NCI-H2196 treated with DMSO at 0.1 percent for 48 hours (cell line): ENCODE results near the gene CALN1.
A peak's percentile ranks its signal among the peaks of the same experiment; 100 is the strongest.
"Not testable (repeated sequence)": the region's sequence is repeated elsewhere in the genome, so short reads cannot be mapped to it uniquely, and the experiment has no call there.

Source experiments
- DNase-seq: peaks from one replicate; lab custom pipeline; 2025; ENCODE audit not compliant: unreplicated experiment; lab: John Stamatoyannopoulos, UW

CALN1 gene

GRCh38 chr7:71761336-71761735 lies 650.8 kb downstream of the CALN1 start:
- no peak for DNase-seq

- no peak for DNase-seq
Observed at GRCh38 chr7:71754828-71755227, 657.3 kb downstream of the CALN1 start.

- DNase-seq: no peak
Observed at GRCh38 chr7:71753956-71754664, 658.0 kb downstream of the CALN1 start.

DNA sequence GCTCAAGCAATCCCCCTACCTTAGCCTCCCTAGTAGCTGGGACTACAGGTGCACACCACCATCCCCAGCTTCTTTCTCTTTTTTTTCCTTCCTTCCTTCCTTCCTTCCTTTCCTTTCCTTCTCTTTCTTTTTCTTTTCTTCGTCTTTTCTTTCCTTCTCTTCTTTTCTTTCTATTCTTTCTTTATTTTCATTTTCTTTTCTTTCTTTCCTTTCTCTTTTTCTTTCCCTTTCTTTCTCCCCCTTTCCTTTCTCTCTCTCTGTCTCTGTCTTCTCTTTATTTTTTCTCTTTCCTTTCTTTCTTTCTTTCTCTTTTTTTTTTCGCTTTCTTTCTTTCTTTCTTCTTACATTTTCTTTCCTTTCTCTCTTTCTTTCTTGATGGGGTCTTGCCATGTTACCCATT lies 658.9 kb downstream of the CALN1 start:
- no peak for DNase-seq

- no peak for DNase-seq
Observed at GRCh38 chr7:71752171-71752935, 659.8 kb downstream of the CALN1 start.

DNA sequence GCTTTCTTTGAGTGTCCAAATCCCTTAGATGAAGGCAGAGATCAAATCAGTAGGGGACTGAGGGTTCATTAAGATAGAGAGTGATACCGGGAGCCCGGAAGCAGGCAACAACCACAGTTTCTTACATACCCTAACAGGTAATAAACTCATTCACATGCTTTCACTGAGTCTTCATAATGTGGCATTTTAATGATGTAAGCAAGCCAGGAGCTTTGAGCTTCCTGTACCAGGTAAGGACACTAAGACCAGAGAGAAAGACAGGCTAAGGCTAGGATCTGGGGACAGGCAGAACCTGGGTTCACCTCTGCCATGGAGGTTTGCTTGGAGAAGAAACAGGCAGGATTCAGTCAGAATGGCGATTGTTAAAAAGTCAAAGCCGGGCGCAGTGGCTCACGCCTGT lies 661.8 kb downstream of the CALN1 start:
- no peak for DNase-seq

DNA sequence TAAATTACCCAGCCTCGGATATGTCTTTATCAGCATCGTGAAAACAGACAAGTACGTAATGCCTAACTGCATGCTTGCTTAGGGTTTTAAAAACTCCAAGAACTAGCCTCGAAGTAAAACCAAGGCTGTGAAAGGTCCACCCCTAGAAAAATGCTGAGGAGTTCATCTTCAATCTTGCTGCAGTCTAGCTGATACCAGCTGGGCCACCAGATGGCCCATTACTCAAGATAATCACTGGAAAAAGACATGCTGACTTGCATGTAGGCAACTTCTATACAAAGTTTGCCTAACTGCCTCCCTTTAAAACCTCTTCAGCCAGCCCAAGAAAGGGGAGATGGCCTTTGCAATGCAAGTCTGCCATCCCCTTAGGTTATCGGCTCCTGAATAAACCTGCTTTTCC lies 666.1 kb downstream of the CALN1 start:
- no peak for DNase-seq

- DNase-seq: no peak
Observed at GRCh38 chr7:71740174-71740560, 672.0 kb downstream of the CALN1 start.

DNA sequence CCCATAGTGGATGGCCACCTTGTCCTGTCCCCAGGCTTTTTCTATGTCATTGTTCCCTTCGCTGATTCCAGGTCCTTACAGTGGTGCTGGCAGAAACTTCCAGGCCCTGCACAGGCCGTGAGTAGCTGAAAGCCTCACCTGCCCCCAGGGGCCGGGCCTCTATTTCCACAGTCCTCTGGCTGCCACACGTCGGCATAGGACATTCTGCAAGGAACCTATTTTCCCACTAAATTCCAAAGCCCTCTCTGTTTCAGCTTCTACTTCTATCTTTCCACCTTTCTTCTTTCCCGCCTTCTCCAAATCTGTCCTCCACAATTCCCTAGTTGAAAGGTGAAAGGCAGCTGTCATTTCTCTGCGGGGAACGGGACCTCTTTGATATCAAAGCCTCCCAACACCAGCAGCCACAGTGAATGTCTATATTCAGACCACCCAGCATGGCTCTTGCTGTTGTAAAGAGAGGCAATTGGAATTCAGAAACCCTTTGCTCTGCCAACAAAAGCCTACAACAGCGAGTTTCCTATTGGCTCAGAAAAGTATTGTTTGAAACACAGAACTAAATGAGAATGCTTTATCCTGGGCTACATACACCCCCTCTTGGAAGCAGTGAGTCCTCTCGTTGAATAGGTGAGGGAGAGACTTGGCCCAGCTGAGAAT lies 672.5 kb downstream of the CALN1 start:
- no peak for DNase-seq

DNA sequence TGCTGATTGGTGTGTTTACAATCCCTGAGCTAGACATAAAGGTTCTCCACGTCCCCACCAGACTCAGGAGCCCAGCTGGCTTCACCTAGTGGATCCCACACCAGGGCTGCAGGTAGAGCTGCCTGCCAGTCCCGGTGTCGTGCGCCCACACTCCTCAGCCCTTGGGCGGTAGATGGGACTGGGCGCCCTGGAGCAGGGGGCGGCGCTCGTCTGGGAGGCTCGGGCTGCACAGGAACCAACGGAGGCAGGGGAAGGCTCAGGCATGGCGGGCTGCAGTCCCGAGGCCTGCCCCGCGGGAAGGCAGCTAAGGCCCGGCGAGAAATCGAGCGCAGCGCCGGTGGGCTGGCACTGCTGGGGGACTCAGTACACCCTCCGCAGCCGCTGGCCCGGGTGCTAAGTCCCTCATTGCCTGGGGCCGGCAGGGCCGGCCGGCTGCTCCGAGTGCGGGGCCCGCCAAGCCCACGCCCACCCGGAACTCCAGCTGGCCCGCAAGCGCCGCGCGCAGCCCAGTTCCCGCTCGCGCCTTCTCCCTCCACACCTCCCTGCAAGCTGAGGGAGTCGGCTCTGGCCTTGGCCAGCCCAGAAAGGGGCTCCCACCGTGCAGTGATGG lies 674.1 kb downstream of the CALN1 start:
- not testable (repeated sequence) for DNase-seq

- peak; percentile 8 for DNase-seq
Observed at GRCh38 chr7:71735961-71736556, 676.1 kb downstream of the CALN1 start.

DNA sequence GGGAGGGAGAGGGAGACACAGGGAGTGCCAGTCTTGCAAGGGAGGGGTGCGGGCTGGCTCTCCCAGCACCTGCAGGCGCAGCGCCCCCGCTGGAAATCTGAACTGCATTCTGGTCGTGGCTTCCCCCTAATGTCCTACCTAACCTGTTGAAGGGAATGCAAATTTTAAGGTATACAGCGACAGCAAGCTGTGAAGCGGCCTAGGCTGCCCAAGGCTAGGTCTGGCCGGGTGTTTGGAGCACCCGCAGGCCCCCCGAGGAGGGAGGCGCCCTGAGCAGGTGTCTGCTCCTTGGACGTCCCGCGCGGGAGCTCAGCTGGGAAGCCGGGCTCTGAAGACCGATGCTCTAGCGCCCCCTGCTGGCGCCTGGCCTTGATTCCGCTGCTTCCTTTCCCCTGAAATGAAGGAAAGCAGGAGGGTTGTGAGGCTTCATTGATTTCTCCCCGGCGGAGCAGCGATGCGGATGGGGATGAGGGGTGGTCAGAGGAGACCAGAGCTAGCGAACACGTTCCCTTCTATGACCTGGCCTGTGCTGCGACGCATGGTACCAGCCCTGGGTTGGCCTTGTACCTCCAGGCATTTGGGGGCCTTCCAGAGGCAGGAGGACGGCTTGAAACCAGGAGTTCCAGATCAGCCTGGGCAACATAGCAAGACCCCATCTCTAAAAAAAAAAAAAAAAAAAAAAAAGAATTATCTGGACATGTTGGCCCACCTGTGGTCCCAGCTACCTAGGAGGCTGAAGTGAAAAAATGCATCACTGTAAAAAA lies 678.8 kb downstream of the CALN1 start:
- peak; percentile 32 for DNase-seq

DNA sequence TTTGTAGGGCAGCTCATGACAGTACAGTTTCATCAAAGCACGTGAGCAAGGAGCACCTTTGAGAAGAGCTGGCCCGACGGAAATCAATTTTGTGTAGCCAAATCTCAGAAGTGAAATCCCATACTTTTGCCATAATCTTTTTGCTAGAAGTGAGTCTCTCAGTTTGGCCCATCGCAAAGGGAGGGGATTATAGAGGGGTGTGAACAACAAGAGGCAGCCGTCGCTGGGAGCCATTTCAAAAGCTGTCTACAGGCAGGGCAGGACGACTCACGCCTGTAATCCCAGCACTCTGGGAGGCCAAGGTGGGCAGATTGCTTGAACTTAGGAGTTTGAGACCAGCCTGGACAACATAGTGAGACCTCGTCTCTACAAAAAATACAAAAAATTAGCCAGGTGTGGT lies 680.4 kb downstream of the CALN1 start:
- no peak for DNase-seq
